KOPT-K1 (cell line): ENCODE results near the gene ADGRB3.
"Not testable (repeated sequence)": the region's sequence is repeated elsewhere in the genome, so short reads cannot be mapped to it uniquely, and the experiment has no call there.

ENCODE experiments used
- H3K27ac ChIP-seq: fragments of 200-600 bp; sonication (generic); 2 replicates; pipeline ENCODE4 v1.5.1; 2016; ENCODE audit warnings: antibody characterized with exemption, mild to moderate bottlenecking, low read depth, low read length; ENCODE audit not compliant: poor library complexity, severe bottlenecking
- H3K36me3 ChIP-seq: fragments of 200-600 bp; sonication (generic); 2 replicates; pipeline ENCODE4 v1.5.1; 2017; ENCODE audit warnings: antibody characterized with exemption, mild to moderate bottlenecking, low read length, moderate library complexity; ENCODE audit not compliant: insufficient read depth
- H3K9me3 ChIP-seq: fragments of 200-600 bp; sonication (generic); 2 replicates; pipeline ENCODE4 v1.5.1; 2017; ENCODE audit warnings: antibody characterized with exemption, low read length, mild to moderate bottlenecking; ENCODE audit not compliant: insufficient read depth, poor library complexity, severe bottlenecking

The ADGRB3 gene

DNA sequence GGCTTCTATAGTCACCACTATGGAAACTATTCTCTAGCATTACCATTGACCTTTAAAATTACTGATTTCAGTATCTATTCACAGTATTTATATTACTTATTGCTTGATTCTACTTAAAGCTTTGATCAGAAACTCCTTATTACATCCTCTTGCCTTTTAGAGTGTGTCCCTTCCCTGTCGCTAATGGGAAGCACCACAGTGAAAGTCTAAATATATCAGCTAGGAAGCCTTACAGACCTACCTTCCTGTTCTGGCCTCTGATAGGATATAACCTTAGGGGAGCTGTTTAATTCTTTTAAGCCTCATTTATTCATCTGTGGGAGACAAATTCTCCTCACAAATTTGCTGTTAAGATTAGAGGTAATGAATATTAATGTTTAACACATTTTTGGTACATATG is 122.7 kb downstream of the ADGRB3 start:
- H3K9me3 ChIP-seq, result no peaks in the 10 kb centered on the region
- no peak overlapping the region for H3K27ac ChIP-seq
- no peaks in the 10 kb centered on the region for H3K36me3 ChIP-seq

- no peak overlapping the region for H3K27ac ChIP-seq
- no peaks in the 10 kb centered on the region for H3K36me3 ChIP-seq
- no peaks in the 10 kb centered on the region for H3K9me3 ChIP-seq
These were observed 123.5 kb downstream of the ADGRB3 start for GRCh38 chr6:68758559-68758958.

- Histone ChIP-seq H3K9me3 (no peaks in the 10 kb centered on the region), H3K27ac (no peak overlapping the region), H3K36me3 (no peaks in the 10 kb centered on the region)
These were observed 125.4 kb downstream of the ADGRB3 start for GRCh38 chr6:68760485-68760884.

DNA sequence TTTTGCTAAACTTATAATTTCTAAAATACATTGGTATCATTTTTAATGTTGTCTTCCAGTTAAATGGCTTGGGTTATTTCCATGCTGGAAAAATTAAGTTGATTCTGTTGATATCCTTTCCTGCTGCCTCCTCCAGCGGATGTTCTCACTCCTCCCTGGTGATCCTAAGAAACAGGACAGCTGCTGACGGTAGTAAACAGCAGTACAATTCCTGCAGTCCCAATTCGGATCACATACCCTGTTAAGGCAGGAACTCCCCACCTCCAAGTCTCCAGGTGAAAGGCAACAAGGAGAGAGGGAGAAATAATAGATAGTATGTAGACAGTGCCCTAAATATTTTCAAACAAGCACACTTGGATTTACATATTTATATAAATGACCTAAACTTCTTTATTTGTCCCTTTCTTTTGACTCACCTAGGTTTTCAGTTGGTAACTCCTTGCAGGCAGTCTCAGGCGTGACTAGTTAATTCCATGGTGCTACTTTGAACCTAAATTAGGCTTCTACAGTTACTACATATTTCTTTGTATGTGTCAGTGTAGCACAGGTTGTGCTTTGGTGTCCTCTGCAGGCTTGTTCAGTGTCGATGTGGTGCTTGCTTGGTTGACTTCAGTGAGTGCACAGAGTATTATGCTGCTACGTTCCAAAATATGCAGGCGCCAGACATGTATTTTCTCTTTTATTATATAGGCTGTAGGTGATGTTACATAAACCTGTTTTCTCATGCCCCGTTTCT is 126.0 kb downstream of the ADGRB3 start:
- Histone ChIP-seq H3K9me3 (no peaks in the 10 kb centered on the region), H3K36me3 (no peaks in the 10 kb centered on the region), H3K27ac (no peak overlapping the region)

DNA sequence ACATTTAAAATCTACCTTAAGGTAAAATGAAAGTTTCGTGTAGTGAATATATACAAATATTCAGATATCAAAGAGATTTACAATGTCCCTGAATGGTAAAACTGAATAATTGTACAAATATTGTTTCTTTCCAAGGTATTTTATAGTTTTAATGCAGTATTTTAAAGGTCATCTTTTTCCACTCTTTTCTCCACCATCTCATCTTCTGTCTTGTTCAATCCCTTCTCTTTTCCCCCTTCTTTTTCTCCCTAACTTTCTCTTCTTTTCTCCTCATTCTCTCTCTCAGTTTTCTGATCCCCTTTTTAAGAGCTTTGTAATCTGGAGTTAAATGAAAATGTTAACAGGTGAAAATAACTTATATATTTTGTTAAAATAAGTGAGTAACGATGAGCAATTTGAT is 126.9 kb downstream of the ADGRB3 start:
- Histone ChIP-seq H3K36me3 (no peaks in the 10 kb centered on the region), H3K27ac (no peak overlapping the region), H3K9me3 (no peaks in the 10 kb centered on the region)

- H3K36me3 ChIP-seq, result no peaks in the 10 kb centered on the region
- no peaks in the 10 kb centered on the region for H3K9me3 ChIP-seq
- no peak overlapping the region for H3K27ac ChIP-seq
These were observed 136.3 kb downstream of the ADGRB3 start for GRCh38 chr6:68771426-68771825.

DNA sequence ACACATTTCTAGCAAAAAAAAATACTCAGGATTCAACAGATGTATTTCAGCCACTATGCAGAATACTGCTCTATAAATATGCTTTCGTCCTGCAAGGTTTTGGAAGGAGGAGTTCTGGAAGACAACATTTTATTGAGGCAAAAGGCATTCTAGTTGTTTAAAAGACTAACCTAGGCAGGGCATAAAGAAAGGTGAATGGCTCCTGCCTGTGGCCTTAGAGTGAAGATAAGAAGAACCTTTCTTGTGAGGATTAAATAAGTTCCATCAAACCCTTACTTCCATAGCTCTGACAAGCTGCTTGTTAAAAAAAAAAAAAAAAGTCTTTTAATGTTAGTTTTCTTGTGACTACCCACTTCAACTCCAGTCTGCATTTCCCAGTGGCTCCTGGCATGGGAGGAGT is 139.8 kb downstream of the ADGRB3 start:
- no peaks in the 10 kb centered on the region for H3K36me3 ChIP-seq
- no peaks in the 10 kb centered on the region for H3K9me3 ChIP-seq
- no peak overlapping the region for H3K27ac ChIP-seq

DNA sequence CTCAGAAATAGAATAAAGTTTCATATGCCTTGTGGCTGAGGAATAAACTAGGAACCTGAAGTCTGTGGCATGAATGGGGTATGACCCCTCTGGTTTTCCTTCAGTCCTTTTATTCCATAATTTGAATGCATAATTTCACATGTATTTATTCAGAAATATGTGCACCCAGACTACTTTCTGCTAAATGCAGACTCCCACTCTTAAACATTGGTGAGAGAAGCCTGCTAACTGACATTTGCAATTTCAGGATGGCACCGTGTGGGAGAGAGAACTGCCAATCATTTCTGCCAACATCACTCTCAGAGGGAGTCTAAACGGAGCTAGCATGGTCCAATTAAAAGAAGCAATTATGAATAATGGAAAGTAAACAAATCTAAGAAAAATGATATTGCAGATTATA is 141.3 kb downstream of the ADGRB3 start:
- no peaks in the 10 kb centered on the region for H3K36me3 ChIP-seq
- H3K9me3 ChIP-seq, result no peaks in the 10 kb centered on the region
- no peak overlapping the region for H3K27ac ChIP-seq

DNA sequence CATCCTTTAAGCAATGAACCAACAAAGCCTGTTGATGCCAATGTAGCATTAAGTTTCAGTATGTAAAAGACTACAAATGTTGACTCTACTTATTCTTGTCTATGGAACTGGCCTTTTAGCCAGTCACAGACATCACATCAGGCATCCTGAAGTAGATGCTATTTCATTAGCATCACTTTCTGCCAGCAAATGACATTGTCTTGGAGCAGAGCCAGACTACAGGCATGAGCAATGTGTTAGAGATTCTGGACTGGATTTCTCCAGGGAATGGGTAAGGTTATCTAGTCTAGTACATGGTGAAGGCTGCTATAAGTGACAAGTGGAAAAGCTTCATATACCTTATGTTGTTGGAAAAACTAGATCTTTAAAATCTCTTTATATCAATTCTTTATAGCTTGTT is 142.9 kb downstream of the ADGRB3 start:
- Histone ChIP-seq H3K9me3 (no peaks in the 10 kb centered on the region), H3K36me3 (no peaks in the 10 kb centered on the region), H3K27ac (no peak overlapping the region)

DNA sequence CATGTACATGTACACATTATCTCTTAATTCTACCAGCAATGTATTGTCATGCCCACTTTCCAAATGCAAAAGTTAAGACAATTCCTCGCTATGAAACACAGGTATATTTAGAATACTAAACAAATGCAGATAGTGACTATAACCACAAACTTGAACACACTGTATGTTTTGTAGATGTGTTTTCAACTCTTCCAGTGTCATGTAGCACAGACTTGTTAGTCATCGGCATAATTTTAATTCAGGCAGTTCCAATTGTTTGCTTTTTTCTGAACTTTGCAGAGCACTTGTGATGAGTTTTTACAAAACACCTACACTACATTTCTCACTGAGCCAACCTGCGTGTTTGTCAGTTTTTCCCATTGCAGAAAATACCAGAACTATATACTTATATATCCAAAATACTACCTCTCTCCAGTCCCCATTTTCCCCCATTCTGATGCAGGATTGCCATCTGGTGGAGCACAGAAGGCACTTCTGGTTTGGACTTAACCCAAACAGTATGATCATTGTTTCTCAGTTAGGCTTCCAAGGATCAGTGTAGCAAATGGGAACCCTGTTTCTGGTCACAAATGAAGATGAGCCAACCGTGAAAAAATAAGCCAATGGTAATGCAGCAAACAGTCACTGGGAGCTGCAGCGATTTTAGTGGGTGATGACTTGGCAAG is 143.4 kb downstream of the ADGRB3 start:
- Histone ChIP-seq H3K36me3 (no peaks in the 10 kb centered on the region), H3K9me3 (no peaks in the 10 kb centered on the region), H3K27ac (no peak overlapping the region)

GRCh38 chr6:68779366-68779765 is 144.3 kb downstream of the ADGRB3 start:
- Histone ChIP-seq H3K36me3 (no peaks in the 10 kb centered on the region), H3K9me3 (no peaks in the 10 kb centered on the region), H3K27ac (no peak overlapping the region)

GRCh38 chr6:68790128-68790527 is 155.0 kb downstream of the ADGRB3 start:
- not testable (repeated sequence) for H3K36me3 ChIP-seq, H3K27ac ChIP-seq, H3K9me3 ChIP-seq

DNA sequence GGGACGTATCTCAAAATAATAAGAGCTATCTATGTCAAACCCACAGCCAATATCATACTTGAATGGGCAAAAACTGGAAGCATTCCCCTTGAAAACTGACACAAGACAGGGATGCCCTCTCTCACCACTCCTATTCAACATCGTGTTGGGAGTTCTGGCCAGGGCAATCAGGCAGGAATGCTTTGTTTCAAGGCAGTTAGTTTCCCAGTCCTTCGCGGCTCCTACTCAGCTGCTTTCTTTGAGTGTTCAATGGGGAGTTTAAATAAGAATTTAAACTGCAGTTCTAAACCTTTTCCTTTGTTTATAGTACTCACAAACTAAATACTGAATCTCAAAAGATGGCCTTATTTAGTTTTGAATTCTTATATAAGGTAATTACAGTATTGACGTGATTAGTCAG is 179.9 kb downstream of the ADGRB3 start:
- not testable (repeated sequence) for H3K27ac ChIP-seq, H3K36me3 ChIP-seq, H3K9me3 ChIP-seq

GRCh38 chr6:68826501-68826900 is 191.4 kb downstream of the ADGRB3 start:
- Histone ChIP-seq H3K36me3 (no peaks in the 10 kb centered on the region), H3K27ac (no peak overlapping the region), H3K9me3 (no peaks in the 10 kb centered on the region)

- H3K27ac ChIP-seq, result no peak overlapping the region
- H3K9me3 ChIP-seq, result no peaks in the 10 kb centered on the region
- no peaks in the 10 kb centered on the region for H3K36me3 ChIP-seq
These were observed 199.5 kb downstream of the ADGRB3 start for GRCh38 chr6:68834551-68834950.

GRCh38 chr6:68838571-68838970 is 203.5 kb downstream of the ADGRB3 start:
- H3K36me3 ChIP-seq, result no peaks in the 10 kb centered on the region
- H3K27ac ChIP-seq, result no peak overlapping the region
- no peaks in the 10 kb centered on the region for H3K9me3 ChIP-seq
